Activated T-cell treated with anti-CD3 and anti-CD28 coated beads for 48 hours (primary cell): ENCODE results near the gene PYROXD2.

Source experiments
- DNase-seq: peaks from one replicate; pipeline ENCODE4 v3.0.0-alpha.2; 2020; ENCODE audit warnings: low read depth

The PYROXD2 gene

GRCh38 chr10:98414578-98414931, 427 bp downstream of the PYROXD2 start:
- no peak for DNase-seq

- DNase-seq, result no peak
Observed at GRCh38 chr10:98411768-98412167, 3.2 kb downstream of the PYROXD2 start.

DNA sequence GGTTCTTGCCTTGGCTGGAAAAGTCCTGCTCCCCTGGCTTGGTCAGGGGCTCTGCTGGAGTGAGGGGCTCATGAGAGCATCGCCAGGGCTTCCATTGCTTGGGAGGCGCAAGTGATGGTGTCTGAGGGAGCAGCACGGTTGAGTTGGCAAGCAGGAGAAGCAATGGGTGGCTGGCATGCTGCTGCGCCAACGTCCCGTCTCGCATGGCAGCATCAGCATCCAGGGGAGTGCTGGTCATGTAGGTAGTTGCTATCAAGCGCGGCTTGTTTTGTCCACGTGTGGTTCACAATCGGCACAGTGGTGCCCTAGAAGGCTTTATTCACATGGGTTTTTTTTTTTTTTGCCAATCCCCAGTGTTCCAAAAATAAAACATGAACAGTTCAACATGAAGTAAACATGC, 3.8 kb downstream of the PYROXD2 start:
- no peak for DNase-seq

GRCh38 chr10:98410759-98411158, 4.2 kb downstream of the PYROXD2 start:
- no peak for DNase-seq

DNA sequence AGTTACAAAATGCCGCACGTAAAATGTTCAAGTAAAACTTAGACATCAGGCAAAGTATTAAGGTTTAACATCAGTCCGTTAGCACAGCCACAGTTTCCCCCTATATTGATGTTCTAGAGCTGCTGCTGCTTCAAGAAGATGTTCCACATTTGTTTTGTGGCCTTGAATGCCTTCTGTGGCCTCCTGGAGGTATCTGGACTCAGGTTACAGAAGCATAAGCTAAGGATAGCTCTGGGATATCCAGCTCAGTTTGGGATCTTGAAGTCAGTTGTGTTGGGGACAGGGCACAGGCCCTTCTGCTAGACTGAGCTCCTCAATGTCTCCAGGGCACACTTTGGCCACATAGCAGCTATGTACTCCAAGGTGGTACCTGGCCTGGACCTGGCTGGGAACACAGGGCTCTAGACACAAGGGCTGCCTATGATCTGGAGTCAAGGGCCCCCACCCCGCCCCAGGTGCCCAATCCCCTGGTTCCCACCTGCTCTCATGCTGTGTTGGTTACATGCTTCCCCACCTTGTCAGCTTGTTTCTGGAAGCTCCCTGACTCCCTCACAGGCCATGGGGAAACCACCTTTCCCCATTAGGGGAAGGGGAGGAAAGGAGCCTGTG, 4.7 kb downstream of the PYROXD2 start:
- DNase-seq, result no peak

DNA sequence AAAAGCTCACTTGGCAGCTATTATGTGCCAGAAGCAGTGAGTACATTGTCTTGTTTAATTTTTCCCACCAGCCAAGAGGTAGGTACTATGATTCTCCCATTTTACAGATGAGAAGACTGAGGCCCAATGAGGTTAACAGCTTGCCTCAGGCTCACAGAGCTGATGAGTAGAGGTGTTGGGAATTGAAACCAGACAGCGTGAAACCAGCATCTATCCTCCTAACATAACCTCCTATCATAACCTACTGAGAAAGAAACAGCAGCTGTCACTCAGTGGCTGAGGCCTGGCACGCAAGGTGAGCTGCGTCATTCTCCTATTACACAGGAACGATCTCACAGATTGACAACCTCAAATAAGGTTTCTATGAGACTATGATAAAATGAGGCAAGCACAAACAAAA, 6.2 kb downstream of the PYROXD2 start:
- DNase-seq, result no peak

GRCh38 chr10:98407744-98408241, 7.2 kb downstream of the PYROXD2 start:
- DNase-seq, result no peak

DNA sequence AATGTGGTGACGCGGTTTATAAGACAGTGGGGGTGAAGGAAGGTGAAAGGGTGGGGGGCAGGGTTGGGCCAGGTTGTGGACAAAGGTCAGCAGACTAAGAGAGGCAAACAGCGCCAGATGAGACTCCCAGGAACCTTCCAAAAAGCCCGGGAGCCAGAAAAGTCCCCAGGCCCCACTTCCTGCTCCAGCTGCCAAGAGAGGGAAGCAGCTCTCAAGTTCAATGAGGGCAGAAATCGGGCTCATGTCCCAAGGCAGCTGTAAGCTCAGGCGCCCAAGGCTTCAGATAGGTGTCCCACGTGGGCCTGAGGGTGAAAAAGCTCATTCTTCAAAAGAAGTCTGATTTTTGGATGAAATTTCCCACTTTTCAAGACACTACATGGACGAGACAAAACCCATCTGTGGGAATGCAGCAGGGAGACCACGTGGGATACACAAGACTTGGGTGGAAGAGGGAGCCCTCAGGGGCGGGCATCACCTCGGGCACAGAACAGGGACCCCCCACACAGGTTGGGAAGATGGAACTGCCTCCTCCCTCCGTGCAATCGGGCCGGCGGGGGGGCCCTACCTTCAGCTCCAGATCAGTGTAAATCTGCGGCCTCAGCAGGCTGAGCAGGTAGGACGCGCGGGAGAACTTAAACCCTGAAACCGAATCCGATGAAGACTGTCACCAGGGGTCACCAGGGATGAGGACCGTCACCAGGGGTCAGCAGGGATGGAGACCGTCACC, 7.8 kb downstream of the PYROXD2 start:
- no peak for DNase-seq

GRCh38 chr10:98405422-98405821, 9.6 kb downstream of the PYROXD2 start:
- DNase-seq, result no peak

GRCh38 chr10:98404571-98405359, 10.2 kb downstream of the PYROXD2 start:
- DNase-seq, result no peak

GRCh38 chr10:98403812-98404504, 11.0 kb downstream of the PYROXD2 start:
- DNase-seq, result no peak

GRCh38 chr10:98402931-98403718, 11.9 kb downstream of the PYROXD2 start:
- no peak for DNase-seq

GRCh38 chr10:98402478-98402877, 12.5 kb downstream of the PYROXD2 start:
- no peak for DNase-seq

DNA sequence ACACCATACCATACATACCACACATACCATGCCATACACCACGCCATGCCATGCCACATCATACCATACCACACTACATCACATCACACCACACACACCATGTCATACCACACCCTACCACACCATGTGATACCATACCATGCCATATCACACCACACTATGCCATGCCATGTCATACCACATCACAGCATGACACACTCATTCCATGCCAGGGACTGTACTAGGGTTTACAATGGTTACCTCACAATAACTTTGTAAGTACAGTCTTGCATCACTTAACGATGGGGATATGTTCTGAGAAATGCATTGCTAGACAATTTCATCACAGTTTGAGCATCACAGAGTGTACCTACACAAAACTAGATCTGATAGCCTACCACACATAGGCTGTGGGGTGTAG, 14.5 kb downstream of the PYROXD2 start:
- peak; percentile 2 for DNase-seq

DNA sequence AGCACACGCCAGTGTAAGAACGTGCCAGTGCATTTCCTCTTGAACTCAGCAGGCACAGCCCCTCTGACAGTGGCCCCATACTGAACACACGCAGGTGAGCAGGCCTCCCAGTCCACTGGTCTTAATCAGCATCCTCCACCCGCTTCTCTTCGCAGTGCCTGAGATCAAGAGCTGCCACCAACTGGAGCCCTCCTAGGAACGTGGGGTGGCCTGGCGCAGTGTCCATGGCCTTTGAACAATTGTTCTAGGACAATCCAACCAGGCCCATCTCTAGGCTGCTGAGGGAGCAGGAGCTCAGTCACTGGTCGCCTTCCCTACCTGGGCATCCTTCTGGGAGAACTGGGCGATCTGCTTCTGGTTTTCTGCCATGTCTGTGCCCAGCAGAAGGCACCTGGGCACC, 15.2 kb downstream of the PYROXD2 start:
- DNase-seq, result no peak

DNA sequence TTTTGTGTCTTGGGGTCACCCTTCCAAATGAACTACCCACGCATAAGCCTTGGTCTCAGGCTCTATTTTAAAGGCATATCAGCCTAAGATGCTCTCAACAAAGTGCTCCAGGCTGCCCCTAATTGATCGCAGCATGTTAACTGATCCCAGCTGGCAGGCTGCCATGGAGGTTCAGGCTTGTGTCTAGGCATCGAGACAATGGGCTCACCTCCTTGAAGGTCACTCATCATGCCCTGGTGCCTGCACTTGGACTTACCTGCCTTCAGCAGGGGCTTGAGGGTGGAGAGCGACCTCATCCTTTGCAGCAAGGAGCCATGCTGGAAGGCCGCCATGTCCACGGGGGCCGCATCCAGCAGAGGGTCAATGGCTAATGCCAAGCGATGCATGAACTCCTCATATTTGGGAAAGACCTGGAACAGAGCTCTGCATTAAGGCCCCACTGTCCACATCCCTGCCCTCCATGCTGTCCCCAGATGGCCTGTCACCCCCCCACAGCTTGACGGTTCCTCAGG, 17.8 kb downstream of the PYROXD2 start:
- DNase-seq, result no peak

- no peak for DNase-seq
Observed at GRCh38 chr10:98396096-98397063, 18.6 kb downstream of the PYROXD2 start.

DNA sequence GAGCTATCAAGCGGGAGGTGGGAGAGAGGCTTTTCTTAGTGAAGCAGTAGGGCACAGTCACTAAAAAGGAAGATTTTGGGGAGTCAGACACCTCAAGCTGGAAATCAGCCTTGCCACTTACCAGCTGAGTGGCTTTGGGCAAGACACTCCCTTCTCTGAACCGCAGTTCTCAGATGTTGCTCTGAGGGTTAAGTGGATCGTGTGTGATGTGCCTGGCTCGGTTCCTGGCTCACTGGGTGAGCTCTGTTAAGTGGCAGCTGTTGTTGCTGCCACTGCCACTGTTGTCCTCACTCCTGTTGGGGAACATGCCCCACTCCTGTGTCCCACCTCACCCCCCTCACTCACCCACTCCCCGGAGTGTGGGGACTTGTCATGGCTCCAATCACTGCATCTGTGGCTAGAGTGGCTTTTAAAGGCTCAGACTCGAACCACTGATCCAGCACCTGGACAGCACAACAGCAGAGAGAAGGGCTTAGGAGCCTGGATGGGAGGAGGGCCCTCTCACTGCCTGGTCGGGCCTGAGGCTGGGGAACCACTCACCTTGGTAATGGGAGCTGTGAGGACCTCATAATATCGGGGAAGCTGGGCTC, 20.0 kb downstream of the PYROXD2 start:
- DNase-seq, result no peak

DNA sequence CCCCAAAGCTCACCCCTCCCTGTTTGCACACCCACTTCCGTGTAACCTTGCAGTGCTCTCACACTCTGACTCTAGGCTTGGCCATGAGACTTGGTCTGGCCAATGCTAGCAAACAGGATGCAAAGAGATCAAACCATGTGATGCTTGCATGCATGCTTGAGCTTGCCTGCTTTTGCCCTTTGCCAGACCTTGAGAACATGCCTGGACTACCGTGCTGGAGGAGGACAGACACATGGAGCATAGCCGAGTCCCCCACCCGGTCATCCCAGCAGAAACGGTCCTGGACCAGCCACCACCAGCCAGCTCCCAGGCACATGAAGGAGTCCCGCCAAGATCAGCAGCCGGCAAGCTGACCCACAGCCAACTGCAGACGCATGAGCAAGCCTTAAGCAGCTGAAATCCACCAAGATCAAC, 23.4 kb downstream of the PYROXD2 start:
- no peak for DNase-seq

- DNase-seq, result no peak
Observed at GRCh38 chr10:98391065-98391464, 23.9 kb downstream of the PYROXD2 start.
